ENCODE data around the gene SETD2.
A peak's percentile ranks its signal among the peaks of the same experiment; 100 is the strongest.
"Not testable (repeated sequence)": the region's sequence is repeated elsewhere in the genome, so short reads cannot be mapped to it uniquely, and the experiment has no call there.

The SETD2 gene

DNA sequence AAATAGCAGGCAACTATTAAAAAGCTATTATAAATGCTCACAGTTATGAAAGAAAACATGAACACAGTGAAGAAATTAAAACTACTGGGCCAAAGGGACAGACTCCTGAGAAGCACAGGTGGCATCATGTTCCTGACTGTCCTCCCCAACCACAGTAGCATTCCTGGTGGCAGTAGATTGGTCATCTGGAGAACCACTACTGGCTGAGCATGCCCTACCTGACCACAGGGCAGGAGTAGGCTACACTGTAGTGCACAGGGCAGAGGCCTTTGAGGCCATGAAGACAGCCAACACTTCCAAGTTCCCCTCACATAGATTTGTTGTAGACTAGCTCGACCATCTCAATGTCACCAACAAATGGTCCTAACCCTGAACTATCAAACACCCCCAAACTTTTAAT, 135.2 kb downstream of the SETD2 start:
- no peak for DNase-seq

DNA sequence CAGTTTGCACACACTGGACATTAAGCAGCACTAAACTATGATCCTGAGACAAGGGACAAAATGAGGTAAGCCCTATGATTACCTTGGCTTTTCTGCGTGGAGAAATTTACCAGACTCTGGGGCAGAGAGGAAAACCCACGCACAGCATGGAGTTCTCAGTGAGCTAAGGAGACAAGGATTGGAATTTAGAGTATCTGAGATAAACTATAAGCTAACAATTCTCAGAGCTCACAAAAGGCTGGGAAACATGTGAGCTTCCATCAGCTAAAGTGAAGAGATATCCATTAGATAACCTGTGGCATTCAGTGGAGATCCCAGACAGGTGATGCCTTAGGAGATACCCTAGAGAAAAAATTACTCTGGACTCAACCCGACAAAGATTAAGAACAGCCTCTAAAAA, 135.8 kb downstream of the SETD2 start:
- DNase-seq, result no peak

DNA sequence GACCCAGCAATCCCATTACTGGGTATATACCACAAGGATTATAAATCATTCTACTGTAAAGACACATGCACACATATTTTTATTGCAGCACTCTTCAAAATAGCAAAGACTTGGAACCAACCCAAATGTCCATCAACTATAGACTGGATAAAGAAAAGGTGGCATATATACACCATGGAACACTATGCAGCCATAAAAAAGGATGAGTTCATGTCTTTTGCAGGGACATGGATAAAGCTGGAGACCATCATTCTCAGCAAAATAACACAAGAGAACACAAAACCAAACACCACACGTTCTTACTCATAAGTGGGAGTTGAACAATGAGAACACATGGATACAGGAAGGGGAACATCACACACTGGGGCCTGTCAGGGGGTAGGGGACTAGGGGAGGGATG, 137.5 kb downstream of the SETD2 start:
- not testable (repeated sequence) for DNase-seq

DNA sequence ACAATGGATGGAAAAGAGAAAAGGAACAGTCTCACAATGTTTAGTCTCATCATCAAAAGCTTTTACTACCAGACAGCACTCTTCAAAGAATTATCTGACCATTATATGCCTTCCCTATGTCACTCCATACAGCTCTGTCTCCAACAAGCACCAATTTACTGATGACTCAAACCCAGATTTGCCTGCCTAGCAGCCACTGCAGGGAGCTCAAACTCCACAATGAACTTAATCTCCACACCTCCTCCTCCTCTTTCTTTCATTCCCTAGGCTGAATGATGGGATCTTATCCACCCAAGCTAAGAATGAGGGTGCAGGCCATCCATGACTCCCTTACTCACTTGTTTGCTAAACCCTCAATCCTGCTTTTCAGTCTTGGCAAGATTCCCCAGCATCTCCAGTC, 139.0 kb downstream of the SETD2 start:
- no peak for DNase-seq

DNA sequence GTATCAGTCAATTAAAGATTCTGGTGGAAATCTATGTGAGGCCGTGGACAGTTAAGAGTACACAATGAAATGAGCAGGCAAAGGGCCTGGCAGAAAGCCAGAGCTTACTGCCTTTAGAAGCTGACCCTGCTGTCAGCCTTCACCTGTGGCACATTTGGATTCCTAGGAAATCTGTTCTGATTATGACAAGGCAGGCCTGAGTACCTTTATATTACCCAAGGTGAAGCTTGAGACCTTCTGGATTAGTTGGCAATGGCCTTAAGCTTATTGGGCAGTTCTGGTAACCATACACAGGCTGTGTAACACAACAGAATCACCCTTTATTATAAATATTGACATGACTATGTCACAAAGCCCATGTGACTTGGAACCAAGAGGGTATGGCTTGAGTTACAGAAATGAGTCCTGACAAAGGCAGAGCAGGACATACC, 141.3 kb downstream of the SETD2 start:
- no peak for DNase-seq

DNA sequence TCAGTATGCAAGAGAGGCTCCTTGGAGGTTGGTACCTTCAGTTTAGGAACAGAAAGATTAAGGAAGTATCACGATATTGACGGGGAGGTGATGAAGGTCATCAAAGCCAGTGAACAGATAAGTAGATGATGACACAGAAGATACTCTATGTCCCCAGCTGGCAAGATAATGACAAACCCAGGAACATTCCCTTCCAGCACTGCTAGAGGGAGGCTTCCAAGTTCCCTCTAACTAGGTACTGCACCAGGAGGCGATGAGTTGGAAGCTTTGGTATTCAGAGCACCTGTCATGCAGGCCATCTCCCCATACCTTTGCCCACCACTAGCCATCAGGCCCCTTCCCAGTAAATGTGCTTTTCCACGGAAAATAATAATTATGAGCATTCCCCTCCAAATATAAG, 143.6 kb downstream of the SETD2 start:
- DNase-seq, result no peak

DNA sequence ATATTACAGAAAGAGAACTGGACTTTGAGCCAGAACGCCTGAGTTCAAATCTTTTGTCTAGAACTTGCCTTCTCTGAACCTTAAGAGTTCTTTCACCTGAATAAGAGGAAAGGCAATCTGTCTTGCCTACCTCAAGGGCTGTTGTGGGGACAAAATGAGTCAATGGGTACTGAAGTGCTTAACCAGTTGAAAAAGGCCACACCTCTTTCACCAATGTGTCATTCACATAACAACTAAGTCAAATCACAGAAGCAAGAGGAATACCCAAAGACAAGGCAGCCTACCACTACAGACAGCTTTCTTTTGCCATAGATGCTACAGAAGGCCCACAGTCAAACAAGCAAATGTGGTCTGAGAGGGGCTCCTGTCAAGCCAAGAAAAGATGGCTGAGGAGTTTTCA, 144.7 kb downstream of the SETD2 start:
- DNase-seq, result no peak

DNA sequence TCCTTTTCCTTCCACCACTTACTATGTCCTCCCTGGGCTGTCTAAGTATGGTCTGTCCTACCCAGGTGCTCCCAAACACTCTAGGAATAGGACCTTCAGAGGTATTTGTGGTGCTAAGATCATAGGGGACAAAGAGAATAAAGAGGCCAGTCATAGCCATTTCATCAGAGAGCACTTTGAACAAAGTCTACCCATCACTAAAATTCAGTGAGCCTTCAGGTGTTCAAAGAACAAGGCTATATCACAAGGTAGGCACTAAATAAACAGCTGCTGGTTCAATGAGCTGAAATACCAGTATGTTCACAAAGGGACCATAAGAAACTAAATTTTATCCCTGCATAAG, 145.7 kb downstream of the SETD2 start:
- DNase-seq, result no peak

DNA sequence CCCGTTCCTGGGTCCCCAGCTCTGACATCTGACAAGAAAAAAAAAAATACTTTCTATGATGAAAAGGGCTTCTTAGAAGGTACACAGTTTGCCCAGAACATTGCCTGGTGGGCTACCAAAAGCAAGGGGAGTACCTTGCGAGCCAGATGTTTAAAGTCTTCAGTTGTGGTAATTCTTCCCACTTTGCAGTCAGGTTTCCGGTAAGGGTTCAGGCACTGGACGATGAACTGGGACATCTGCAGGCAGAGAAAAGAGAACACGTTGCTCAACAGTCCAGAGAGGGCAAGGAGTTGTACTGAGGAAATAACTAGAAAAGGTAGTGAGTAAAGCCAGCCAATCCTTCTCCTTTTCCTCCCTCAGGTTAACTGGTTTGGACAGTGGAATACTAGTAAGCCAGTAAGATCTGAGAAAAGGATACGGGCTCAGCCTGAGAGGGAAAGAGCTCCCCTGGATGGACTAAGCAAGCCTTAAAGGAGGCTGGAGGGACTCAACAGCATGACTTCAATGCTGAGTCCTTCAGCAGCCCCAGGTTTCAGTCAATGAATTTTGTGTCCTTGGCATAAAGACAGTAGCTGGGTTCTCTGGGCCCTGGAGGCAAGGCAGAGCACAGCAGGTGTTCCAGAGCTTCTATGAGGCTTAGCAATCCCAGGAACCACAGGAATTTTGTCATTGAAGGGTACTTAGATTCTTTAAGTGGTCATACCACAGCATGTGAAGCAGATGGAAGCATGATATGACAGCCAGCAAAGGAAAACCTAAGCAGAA, 146.2 kb downstream of the SETD2 start:
- no peak for DNase-seq

DNA sequence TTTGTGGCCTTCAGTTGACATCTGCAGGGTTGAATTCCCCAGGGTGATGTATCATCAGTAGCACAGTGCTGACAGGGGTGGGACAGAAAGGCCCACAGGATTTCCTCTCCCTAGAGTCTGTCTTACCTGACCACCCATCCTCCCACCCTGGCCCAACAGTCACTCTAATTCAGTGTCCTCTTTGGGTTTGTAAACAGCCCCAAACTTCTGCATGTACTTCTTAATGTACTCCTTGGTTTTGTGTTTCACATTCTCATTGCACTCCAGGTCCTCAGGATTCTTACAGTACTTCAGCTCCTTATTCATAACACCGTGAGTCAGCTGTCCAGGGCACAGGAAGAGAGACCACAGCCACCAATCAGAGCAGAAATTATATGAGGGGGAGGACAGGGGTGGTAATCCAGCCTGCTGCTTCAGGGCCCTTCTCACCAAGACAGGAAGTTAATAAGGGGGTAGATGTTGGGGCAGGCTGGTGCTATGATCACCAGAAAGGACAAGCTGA, 146.9 kb downstream of the SETD2 start:
- no peak for DNase-seq

DNA sequence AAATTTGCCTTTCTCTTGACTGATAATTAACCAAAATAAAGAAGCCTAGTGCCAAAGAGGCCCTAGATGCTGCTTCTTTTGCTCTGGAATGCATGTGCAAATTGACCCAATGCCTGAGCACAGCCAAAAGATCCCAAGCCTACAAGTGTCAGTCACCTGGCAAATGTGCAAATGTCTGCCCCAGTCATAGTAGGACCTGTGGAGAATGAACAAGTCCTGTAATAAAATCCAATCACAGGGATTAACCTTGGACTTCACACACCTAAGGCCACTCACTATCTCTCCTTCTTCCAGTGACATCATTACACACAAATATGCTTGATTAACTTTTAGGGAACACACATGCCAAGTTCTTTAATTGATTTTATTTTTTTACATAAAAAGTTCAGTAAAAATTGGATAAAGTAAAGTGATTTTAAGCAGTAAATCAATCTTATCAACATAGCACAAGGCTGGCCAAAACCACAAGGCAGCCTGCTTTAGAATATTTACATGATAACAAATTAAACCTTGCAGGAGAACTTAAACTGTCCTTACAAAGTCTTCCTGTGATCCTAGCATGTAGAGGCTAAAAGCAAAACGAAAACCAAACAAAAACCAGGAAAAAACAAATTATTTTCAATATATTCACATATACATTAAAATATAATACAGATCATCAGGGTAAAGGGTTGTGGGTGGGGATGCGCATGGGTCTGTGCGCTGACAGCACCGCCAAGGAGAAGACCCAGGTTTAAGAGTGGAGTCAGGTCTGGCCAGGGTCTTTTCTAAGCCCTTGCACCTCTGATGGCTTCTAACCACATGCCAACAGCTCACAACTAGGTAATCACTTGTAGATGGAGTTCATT, 147.6 kb downstream of the SETD2 start:
- DNase-seq, result no peak

DNA sequence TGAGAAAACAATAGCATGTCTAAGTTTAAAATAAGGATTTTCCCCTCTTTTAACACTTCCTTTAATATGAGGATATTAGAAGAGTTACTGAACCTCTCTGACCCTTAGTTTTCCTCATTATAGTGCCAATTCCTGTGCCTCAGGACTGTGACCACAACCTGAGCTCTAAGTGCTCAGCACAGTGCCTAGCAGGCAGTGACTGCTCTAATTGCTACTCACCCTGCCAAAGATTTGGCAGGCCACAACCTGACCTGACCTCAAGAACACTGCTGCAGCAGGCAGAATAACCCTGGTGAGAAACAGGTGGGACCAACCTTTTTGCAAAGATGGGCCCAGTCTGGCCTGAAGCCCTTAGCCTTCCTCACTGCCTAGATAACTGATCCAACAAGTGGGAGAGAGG, 148.8 kb downstream of the SETD2 start:
- no peak for DNase-seq

DNA sequence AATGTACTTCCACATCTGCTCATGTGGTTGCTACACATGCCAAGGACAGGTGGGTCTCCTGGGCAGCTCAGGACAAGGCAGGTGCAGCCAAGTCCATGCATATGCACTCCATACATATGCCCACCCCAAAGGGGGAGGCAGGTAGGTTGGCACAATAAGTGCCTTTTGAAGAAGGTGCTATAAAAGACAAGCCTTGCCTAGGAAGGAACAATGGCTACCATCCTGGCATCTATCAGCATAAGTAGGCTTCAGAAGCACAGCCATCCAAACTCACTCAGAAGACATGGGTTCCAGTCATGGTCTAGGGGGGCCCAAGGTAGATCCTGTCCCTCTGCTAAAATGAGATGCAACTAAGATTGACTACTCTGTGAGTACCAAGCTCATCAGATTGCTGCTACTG, 149.9 kb downstream of the SETD2 start:
- DNase-seq, result no peak

DNA sequence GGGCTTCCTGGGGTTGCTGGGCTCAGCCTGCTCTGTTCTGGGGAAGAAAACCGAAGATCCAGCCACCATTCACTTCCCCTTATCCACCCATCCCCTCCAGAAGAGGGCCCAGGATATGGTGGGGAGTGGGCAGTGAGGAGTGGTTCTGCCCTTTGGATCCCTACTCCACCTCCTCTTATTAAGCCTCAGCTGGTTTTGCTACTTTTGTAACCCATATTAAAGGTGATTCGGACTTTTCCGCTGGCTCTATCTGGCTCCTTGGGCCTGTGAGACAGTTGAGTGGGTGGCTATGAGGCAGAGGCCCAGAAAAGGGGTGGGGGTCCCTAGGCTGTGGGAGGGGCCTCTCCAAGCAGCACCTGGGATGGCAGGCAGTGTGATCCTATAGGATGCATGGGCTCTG, 150.7 kb downstream of the SETD2 start:
- no peak for DNase-seq

DNA sequence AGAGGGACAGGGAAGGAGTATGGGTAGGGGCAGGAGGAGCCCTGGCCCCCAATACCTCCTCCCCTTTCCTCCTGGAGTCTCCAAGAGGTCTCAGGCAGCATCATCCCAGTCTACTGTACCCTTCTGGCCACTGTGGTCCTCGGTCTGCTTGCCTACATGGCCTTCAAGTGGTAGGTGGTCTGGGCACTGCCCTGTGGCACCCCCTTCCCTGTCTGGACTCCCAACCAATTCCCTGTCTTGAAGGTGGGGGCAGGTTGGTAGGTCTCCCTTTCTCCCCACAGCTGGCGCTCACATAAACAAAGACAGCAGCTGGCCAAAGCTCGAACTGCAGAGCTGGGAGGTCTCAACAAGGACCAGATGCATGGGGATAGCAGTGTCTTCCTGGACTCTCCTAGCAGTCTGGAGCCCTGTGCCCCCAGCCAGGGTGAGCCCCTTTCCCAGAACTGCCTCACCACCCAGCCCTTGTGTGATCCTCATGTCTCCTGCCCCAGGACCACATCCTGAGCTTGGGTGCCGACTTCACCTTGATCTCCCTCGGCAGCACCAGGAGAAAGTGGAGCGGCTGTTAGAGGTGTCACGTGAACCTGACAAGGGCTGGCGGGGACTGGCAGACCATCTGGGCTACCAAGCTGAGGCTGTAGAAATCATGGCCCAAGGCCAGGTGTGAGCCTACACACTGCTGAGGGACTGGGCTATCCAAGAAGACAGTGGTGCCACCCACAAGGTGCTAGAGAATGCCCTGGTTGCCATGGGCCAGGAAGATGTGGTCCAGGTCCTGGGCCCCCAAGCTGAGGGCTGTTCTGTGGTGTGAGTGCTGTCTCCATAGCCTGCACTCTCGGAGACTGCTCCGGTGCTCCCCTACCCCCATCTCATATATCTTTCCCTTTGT, 151.3 kb downstream of the SETD2 start:
- no peak for DNase-seq

DNA sequence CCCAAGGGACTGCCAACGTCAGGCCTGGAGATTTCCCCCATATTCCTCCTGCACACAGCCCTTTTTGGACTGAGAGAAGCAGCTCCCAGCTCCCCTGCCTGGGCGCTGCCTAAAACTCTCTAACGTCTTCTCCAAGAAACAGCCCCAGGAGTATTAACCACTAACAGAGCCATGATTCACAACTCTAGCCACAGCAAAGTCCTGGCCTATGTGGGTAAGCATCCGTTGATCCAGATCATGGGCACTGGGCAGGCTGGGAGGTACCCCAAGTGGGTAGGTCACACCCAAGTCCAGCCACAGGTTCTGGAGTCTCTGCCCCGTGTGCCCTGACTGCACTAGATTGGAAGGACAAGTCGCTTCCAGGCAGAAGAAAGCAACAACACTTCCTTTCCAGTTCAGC, 152.5 kb downstream of the SETD2 start:
- DNase-seq, result no peak

DNA sequence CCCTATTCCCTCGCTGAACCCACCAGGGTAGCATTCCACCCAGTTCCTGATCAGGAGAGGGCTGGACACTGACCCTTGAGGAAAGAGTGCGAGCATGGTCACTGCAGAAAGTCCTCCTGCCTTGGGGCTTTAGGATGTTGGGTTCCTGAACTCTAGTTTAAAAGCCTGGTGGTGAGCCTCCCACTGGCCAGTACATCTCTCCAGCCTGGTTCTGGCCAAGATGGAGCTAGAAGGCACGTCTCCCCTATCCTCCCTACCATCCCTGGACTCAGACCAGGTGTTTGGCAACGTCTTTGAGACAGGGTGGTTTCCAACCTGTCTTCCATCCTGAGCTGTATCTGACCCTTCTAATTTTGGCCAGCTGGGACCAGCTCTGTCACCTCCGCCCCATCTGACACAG, 153.0 kb downstream of the SETD2 start:
- no peak for DNase-seq

DNA sequence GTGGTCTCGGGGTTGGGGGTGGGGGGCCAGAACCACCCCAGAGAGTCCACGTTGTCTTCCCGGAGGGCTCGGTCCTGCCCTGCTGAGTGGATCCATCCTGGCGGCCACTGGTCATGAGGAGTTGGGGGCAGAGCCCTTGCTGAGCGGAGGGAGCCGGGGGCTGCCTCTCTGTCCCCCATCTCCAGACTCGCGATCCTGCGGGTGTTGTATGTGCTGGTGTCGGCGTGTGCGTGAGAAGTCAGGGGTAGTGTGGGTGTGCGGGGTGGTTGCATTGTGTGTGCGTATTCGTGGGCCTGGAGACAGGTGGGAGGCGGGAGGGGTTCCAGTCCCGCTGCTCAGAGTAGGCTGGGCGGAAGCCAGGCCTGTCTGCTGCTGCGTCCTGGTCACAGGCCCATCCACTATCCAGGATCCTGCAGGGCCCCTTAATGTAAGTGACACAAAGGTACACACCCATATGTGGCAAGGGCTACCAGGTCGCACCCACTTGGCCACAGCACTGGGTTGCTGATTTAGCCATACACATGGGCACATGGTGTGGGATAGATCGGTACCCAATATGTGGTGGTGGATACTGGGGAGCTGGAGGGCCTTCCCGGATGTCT, 153.7 kb downstream of the SETD2 start:
- DNase-seq, result no peak

DNA sequence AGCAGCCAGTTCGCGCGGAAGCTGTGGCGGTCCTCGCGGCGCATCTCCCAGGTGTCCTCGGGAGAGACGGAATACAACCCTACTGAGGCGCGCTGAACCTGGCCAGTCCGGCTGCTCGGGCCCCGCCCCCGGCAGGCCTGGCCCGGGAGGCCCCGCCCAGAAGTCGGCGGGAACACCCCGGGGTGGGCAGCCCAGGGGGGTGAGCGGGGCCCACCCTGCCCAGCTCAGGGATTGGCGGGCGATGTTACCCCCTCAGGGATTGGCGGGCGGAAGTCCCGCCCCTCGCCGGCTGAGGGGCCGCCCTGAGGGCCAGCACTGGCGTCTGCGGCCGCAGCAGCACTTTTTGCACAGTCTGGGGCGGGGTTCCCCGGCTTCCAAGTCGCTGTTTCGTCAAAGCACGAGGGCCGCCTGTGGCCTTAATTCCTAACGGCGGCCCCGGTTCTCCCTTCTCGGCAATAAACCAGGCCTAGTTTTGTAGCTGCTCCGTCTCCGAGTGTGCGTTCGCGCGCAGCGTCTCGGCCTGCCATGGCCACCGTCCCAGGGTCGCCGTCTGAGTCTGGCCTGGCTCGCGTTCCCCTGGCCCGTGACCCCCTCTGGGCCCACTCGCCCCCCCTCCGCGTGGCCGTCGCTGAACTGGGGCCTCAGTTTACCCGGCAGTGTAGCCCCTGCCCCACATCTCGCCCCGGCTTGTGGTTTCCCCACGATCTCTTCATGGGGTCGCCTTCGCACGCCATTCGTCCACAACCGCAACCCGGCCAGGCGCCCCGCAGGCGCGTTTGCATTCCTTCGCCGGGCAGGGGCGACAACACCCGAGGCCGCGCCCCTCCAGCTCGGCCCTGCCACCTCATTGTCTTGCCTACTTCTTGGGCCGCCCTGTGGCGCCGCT, 154.4 kb downstream of the SETD2 start:
- DNase-seq, result peak; percentile 45

DNA sequence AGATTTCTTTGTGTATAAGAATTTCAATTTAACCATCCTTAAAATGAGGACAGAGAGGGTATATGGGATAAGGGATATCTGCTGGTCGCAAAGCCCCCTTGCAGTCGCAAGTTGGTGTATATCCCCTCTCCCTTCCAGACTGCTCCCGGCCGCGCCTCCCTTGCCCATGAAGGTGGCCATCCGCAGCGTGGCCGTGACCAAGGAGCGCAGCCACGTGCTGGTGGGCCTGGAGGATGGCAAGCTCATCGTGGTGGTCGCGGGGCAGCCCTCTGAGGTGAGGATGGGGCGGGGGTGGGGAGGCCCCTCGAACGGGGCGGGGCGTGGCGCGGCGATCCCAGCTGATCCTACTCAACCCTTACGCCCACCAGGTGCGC, 155.1 kb downstream of the SETD2 start:
- no peak for DNase-seq

DNA sequence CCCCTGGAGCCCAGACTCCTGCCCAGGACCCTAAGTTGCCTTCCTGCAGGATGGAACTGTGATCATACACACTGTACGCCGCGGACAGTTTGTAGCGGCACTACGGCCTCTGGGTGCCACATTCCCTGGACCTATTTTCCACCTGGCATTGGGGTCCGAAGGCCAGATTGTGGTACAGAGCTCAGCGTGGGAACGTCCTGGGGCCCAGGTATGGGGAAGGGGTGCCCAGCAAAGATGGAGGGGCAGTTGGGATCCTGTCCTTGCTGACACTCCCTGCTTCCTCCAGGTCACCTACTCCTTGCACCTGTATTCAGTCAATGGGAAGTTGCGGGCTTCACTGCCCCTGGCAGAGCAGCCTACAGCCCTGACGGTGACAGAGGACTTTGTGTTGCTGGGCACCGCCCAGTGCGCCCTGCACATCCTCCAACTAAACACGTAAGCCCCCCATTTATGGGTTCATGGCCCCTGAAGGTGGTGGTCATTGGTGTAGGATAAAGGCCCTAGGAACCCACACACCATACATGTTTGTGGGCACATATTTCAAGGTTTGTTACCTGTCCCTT, 155.6 kb downstream of the SETD2 start:
- peak; percentile 35 for DNase-seq

Measured in 8988T (cell line).